Brain pericyte (primary cell): ENCODE results near the gene SLC15A4.

Source experiments
- DNase-seq: peaks from one replicate; pipeline ENCODE4 v3.0.0-alpha.2; 2012; ENCODE audit warnings: low read depth, low spot score

SLC15A4 gene

GRCh38 chr12:128794661-128795529 lies 28.9 kb downstream of the SLC15A4 start:
- no peak for DNase-seq

- DNase-seq = no peak
Measured at GRCh38 chr12:128793701-128794100, 30.1 kb downstream of the SLC15A4 start.

DNA sequence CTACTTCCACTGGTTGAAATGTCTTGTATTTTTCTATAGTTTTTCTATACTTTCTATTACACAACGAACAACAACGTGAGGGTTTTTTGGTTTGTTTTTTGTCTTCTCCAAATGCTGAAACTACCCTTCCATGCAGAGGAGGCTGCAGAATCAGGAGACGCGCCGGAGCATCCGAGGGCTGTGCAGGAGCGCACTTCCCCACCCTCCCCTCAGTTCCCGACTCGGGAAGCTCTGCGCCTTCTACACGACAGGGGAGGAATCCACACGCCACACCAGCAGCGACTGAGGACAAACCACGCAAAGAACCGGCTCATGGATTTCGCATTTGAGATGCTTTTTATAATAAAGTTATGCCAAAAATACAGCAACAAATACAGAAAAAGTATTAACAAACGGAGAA lies 30.9 kb downstream of the SLC15A4 start:
- no peak for DNase-seq

GRCh38 chr12:128792398-128792797 lies 31.4 kb downstream of the SLC15A4 start:
- no peak for DNase-seq

DNA sequence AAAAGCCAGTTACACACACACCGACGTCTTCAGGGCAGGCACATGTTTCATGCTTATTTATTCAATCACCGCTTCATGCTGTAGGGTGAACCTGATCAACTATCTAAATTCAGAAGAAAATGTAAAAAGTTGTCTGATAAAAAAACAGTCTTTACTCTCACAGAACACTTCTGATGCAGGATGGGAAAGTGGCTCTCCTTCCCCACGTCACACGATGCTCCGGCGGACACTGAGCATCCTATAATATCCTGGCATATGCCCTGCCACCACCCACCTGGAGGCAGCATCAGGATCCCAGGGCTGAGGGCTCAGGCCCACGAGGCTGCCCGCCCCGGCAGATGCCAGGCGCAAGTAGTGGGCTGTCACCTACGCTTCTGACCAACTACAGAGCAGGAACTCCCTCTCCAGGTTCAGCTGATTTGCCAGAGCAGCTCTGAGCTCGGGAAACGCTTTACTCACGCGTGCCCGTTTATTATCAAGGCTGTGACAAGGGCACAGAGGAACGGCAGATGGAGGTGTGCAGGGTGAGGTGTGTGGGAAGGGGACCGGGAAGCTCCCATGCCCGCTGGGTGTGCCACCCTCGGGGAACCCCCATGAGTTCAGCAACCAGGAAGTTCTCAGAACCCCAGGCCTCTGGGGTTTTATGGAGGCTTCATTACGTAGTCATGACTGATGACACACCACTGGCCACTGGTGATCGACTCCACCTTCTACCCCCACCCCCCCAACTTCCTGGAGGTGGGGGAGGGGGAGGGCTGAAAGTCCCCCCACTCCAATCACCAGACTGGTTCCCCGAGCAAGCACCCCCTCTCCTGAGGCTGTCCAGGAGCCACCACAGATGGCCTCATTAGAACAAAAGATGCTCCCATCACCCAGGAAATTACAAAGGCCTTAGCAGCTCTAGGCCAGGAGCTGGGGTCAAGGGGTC lies 32.1 kb downstream of the SLC15A4 start:
- DNase-seq = no peak

GRCh38 chr12:128790653-128791373 lies 32.9 kb downstream of the SLC15A4 start:
- DNase-seq = no peak

GRCh38 chr12:128790221-128790620 lies 33.5 kb downstream of the SLC15A4 start:
- DNase-seq = no peak

- no peak for DNase-seq
Measured at GRCh38 chr12:128789356-128789929, 34.3 kb downstream of the SLC15A4 start.

GRCh38 chr12:128787827-128788226 lies 35.9 kb downstream of the SLC15A4 start:
- DNase-seq = no peak

- no peak for DNase-seq
Measured at GRCh38 chr12:128786741-128787391, 36.9 kb downstream of the SLC15A4 start.

- DNase-seq = peak; percentile 36
Measured at GRCh38 chr12:128784030-128784760, 39.6 kb downstream of the SLC15A4 start.

GRCh38 chr12:128783129-128783574 lies 40.6 kb downstream of the SLC15A4 start:
- DNase-seq = no peak

DNA sequence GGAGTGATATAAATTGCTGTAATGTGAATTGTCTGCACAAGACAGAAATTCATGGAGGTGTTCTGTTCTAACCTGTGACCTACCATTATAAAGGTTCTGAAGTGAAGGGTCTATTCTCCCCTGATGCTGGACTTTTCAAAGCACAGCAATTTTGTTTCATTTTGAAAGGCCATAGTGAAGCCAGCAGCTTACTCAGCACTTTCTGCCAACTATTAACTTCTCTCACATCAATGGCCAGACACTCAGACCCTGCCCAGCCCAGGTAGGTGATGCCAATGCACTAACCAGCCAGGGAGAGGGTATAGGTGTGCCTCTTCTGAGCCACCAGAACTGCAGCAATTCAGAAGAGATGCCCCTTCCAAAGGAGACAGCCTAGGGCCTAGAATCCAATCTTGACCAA lies 43.9 kb downstream of the SLC15A4 start:
- no peak for DNase-seq

DNA sequence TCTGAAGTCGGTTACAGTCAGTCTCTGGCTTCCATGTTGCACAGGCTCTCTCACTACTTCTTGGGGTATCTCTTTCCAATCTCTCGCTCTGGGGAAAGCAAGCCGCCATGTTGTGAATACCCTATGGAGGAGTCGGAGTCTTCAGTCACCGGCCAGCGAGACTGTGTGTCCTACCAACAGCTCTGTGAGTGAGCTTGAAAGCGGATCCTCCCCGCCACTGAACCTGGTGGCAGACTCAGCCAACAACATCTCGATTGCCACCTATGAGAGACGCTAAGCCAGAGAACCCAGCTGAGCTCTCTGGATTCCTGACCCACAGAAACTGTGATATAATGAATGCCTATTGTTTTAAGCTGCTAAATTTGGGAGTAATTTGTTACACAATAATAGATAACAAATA lies 51.5 kb downstream of the SLC15A4 start:
- no peak for DNase-seq

DNA sequence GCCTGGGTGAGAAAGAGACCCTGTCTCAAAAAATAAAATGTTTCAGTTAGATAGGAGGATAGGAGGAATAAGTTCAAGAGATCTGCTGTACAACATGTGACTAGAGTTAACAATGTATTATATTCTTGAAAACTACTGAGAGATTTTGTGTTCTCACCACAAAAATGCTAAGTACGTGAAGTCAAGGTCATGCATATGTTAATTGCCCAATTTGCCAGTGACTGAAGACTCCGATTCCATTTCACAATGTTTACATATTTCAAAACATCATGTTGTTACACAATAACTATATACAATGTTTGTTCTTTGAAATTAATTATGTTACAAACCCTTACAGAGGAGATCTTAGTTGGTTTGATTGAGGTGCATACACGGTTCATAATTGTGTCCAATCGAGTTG lies 52.1 kb downstream of the SLC15A4 start:
- DNase-seq = no peak

- no peak for DNase-seq
Measured at GRCh38 chr12:128767518-128767917, 56.2 kb downstream of the SLC15A4 start.

- no peak for DNase-seq
Measured at GRCh38 chr12:128766738-128767501, 56.8 kb downstream of the SLC15A4 start.

GRCh38 chr12:128763395-128763794 lies 60.4 kb downstream of the SLC15A4 start:
- DNase-seq = no peak

DNA sequence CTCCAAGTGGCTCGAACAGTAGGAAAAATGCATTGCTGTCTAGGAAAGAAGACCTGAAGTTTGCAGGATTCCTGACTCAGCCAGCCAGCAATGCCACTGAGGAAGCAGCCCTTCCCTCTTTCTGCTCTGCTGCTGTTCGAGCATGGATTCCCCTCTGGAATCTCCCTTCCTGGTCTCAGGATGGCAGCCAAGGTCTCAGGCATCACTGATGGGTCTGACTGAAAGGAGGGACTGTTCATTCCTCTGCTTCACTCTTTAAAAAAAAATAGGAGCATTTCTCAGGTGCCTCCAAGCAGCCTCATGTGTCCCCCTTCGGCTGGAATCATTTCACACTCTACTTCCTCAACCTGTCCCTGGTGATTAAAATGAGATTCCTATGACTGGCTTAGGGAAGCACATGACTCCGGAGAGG lies 62.4 kb downstream of the SLC15A4 start:
- no peak for DNase-seq
